Testis (tissue), 2 donors: ENCODE data around the gene FRS2.

ENCODE experiments used
- CTCF ChIP-seq, 3 experiments: fragments of 450-650 bp in 2 of 3; fragments of 200-600 bp in 1 of 3; sonication (generic) in 1 of 3; IDR thresholded peaks; one replicate each; pipeline ENCODE4 v1.5.1; 2016 to 2019; ENCODE audit warnings: antibody characterized with exemption in 3 of 3, mild to moderate bottlenecking in 2 of 3, moderate library complexity in 1 of 3
- POLR2A ChIP-seq: fragments of 450-650 bp; IDR thresholded peaks from one replicate; pipeline ENCODE4 v1.6.1; 2017; ENCODE audit warnings: antibody characterized with exemption, mild to moderate bottlenecking, moderate library complexity

DNA sequence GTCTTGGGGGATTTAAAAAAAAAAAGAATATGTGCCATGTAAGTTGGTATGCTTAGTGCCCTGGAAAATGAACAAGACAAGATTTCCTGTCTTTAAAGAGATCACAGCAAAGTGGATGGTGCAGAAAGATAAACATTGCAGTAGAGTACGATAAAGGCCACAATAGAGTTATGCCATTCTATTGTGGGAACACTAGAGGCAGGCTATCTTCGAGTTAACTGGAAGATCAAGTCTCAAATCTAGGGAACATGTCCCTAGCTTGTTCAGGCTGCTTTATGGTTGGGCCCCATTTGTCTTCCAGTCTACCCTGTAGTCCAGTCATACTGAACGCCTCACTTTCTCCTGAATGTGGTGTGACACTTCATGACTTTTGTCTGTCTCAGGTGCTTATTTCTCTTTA lies 96.4 kb downstream of the FRS2 start:
- no peak for TF ChIP-seq CTCF (IDR thresholded peaks at IDR 0.05)
- no peak for TF ChIP-seq POLR2A
